Measurements from ENCODE around the gene NAV1.

Gene NAV1

DNA sequence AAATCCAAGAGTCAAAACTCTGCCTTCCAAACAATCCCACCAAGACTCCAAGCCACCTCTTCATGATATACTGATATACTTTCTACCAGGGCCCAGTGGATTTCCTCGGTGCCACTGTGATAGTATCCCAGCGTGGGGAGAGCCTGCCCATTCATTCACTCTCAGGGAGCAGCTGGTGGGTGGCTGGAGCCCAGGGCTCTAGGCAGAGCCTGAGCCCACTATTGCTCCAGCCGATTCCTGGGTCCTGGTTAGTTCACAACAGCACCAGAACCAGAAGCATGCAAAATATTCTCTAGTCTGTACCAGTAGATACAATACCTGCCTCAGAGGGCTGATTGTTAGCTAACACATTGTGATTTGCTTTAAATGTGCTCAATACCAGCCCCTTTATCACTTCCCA is 32.8 kb upstream of the NAV1 start:
- TF ChIP-seq, protein P1, sequence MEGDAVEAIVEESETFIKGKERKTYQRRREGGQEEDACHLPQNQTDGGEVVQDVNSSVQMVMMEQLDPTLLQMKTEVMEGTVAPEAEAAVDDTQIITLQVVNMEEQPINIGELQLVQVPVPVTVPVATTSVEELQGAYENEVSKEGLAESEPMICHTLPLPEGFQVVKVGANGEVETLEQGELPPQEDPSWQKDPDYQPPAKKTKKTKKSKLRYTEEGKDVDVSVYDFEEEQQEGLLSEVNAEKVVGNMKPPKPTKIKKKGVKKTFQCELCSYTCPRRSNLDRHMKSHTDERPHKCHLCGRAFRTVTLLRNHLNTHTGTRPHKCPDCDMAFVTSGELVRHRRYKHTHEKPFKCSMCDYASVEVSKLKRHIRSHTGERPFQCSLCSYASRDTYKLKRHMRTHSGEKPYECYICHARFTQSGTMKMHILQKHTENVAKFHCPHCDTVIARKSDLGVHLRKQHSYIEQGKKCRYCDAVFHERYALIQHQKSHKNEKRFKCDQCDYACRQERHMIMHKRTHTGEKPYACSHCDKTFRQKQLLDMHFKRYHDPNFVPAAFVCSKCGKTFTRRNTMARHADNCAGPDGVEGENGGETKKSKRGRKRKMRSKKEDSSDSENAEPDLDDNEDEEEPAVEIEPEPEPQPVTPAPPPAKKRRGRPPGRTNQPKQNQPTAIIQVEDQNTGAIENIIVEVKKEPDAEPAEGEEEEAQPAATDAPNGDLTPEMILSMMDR (conservative IDR thresholded peaks at IDR 0.05): no peak
- H3K27ac ChIP-seq: peak overlapping the region; percentile 88

DNA sequence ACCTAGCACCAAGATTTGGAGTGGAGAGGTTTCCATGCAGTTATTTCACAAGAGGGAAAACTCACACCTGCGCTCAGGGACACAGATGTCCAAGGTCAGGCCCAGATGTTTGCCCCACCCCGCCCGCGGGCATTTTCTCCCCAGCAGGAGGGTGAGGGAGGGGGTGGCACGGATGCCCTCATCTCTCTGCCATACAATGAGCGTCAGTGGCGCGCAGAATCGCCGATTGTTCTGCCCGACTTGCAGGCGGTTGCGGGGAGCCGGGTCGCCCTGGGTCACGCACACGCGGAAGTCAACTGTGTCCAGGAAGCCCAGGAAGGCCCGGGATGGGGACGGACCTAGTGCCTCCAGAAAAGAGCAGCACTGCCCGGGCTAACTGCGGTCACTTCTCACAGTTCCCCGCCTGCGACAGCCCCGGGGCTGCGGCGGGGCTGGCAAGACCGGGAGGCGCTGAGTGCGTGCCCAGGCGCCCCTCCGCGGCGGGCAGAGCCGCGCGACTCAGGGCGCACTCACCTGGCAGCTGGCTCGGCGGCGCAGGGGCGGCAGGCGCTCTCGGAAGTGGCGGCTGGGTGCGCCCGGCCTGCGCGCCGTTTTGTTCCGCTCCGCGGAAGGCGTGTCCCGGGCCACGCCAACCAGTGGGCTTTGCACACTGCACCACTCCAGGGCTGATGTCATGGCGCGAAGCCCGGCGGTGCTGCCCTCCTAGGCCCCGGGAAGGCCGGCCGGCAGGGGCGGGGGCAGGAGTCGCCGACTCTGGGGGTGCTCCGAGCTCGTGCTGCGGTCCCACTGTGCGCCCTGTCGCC is 32.2 kb upstream of the NAV1 start, which contains the start of gene CSRP1:
CSRP1 (minus strand) TSS at position 567 of the 803 bp plus-strand sequence. CDS start 10,820 bp downstream, outside the sequence.
- H3K27ac ChIP-seq: peak within 1 kb of the TSS; percentile 88
- TF ChIP-seq, protein P1 (conservative IDR thresholded peaks at IDR 0.05): no peak; the same call in 1 of the 2 replicates

DNA sequence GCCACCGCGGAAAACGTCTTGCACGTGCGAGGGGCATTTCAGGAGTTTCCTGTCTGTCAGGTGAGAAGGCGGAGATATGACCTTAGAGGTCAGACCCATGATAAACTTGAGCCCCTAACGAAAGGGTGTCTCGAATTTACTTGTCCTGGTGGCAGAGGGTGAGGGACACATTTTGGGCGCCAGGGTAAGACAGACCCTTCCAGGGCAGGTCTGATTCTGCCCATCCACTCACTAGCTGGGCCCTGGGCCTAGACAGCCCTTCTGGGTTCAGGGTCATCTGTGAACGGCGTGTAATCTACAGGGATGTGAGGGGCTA is 31.6 kb upstream of the NAV1 start:
- peak overlapping the region; percentile 88 for H3K27ac ChIP-seq
- TF ChIP-seq, protein P1 (conservative IDR thresholded peaks at IDR 0.05): no peak

DNA sequence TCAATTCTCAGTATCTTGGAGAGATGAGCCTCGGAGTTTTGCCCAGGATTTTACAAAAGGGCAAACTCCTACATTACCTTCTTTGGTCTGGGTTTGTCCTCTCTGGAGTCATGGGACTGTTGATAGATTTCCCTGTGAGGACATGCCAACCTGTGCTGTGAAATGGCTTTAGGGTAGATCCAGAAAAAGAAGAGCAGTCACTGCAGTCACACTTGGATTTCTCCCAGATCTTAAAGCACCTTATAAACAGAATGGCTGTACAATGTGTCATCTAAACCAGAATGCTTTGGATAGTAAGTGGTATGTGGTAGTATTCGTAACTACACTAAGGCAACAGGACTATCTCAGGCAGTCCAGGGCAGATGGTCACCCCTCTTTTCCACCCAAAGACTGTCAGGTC is 30.1 kb upstream of the NAV1 start:
- no peak overlapping the region for H3K27ac ChIP-seq
- TF ChIP-seq, protein P1 (conservative IDR thresholded peaks at IDR 0.05): no peak

- H3K27ac ChIP-seq: peak overlapping the region; percentile 95
- TF ChIP-seq, protein P1 (conservative IDR thresholded peaks at IDR 0.05): no peak
Measured at GRCh38 chr1:201509601-201510374, 29.1 kb upstream of the NAV1 start.

DNA sequence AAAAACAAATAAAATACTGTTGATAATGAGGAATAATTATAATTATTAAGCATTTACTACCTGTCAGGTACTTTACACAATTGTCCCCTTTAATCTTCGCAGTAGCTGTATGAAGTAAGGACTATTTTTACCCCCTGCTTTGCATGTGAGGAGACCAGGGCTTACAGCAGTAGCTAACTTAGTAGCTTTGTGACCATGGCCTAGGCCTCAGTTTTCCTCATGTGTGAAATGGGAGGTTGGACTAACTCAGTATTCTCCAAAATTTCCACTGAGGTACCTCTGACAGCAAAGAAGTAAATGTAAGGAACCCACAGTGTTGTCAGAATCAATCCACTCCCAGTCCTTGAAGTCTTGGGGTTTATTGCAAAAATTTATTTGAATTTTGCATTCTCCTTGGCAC is 28.2 kb upstream of the NAV1 start:
- H3K27ac ChIP-seq: peak overlapping the region; percentile 95
- TF ChIP-seq, protein P1 (conservative IDR thresholded peaks at IDR 0.05): no peak

DNA sequence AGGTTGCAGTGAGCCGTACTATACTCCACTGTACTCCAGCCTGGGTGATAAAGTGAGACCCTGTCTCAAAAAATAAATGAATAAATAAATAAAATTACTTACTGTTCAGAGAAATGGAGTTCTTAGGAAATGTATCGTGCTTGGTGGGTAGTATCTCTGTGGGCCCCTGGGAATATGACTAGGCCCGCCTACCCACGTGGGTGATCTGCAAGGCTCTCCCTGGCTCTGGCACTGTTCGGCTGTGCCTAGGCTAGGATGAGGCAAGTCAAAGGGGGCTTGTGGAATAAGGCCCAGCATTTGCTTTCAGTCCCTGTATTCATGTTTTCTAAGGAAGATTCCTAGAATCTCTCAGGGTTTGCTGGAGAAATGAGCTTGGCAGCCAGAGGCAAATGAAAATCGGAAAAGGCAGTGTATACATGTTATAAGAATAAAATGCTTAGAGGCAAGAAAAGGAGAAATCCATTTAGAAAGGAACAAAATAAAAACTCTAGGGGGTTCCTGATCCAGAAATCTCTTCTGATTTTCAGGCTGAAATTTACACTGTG is 27.5 kb upstream of the NAV1 start:
- TF ChIP-seq, protein P1 (conservative IDR thresholded peaks at IDR 0.05): no peak
- peak overlapping the region; percentile 95 for H3K27ac ChIP-seq
